Fibroblast of skin of abdomen (primary cell): ENCODE results near the gene SH3RF3.

Experiments
- DNase-seq: peaks from one replicate; pipeline ENCODE4 v3.0.0-alpha.2; 2013

Gene SH3RF3

DNA sequence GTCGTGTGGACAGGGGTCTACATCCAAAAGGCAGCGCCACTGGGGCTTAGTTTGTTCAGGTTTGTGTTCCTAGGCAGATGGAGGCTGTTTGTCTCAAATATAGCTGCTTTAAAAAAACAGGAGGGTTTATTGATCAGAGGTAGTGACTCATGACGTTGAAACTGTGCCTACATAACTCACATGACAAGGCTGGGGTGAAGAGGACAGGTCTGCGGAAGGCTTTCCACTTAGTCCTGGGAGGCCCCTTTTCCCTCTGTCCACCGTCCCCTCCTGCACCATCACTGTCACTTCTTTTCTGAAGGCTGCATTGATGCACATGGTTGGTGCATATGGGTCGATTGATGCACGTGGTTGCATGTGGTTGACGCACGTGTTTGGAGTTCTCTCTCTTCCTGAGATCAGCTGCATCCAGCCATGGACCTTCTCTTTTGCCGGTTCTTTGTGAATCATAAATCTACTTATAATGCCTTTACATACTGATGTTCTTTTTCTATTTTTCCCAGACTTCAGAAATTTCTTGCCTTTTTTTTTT is 10.9 kb downstream of the SH3RF3 start:
- DNase-seq: no peak

- no peak for DNase-seq
Measured at GRCh38 chr2:109141006-109141600, 12.1 kb downstream of the SH3RF3 start.

GRCh38 chr2:109141727-109142283 is 12.8 kb downstream of the SH3RF3 start:
- DNase-seq: no peak

DNA sequence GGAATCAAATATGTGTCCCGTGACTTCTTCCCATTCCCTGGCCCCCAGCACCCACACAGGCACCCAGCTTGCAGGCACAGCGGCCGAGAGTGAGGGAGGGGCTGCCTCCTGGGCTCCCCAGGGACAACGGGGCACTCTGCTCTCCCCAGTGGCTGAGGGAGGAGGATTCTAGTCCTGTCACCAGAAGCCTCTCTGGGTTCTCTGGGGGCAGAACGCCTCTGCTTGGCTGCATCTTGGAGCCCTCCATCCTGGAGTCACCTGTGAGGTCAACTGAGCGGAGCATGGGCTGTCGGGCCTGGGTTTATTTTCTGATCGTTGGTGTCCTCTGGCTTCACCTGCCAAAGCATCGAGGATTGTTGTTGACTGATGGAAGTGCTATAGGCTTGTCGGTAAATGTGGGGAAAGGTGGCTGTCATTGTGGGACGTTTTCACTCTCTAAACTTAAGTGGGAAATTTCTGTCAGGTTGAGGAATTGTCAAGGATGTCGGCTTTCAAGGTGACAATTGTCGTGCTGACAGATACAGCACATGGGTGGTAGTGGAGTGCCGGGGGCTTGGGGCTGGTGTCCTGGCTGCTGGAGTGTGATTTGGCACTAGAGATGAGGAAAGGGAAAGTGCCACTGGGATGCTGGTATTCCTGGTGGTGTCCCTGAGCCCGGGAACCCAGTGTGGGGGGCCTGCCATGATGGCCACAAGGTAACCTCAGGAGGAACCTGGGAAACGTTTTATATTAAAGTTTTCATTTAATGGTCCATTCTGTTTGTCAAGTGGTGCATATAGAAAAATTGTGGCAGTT is 13.6 kb downstream of the SH3RF3 start:
- DNase-seq: no peak

- DNase-seq: no peak
Measured at GRCh38 chr2:109143214-109144187, 14.5 kb downstream of the SH3RF3 start.

GRCh38 chr2:109144271-109144670 is 15.3 kb downstream of the SH3RF3 start:
- no peak for DNase-seq

GRCh38 chr2:109144721-109145120 is 15.7 kb downstream of the SH3RF3 start:
- no peak for DNase-seq

DNA sequence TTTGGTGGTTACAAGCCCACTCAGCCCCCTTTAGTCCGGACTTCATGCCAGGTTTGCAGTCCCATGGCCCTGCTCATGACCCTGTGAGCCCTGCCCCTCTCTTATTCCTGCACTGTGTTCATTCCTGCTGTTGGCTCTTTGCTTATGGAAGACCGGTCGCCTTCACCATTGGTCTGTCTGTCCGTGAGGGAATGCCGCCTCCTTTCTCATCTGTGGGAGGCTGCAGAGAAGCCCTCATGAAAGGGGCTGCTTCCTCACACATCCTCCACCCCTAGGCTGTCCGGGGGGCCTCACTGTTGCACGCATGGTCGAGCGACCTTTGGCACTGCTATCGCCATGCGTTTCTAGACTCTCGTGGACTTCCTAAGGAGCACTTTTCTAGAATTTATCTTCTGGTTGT is 16.3 kb downstream of the SH3RF3 start:
- DNase-seq: no peak

DNA sequence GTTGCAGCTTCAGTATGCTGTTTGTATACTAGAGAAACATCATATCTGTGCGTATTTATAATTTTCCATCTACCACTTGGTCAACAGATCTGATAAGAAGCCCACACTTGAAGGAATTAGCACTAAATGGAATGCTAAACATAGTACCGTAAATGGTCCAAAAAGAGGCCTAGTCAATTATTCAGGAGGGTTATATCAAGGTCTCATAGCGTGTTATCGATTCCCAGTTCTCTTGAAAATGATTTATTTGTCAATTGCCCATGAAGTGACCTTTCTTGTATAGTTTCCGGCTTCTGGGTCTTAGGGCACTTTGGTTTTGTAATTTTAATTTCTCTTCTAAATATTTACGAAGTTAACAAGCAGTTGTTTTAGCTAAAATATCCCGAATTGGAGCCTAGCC is 18.4 kb downstream of the SH3RF3 start:
- no peak for DNase-seq

DNA sequence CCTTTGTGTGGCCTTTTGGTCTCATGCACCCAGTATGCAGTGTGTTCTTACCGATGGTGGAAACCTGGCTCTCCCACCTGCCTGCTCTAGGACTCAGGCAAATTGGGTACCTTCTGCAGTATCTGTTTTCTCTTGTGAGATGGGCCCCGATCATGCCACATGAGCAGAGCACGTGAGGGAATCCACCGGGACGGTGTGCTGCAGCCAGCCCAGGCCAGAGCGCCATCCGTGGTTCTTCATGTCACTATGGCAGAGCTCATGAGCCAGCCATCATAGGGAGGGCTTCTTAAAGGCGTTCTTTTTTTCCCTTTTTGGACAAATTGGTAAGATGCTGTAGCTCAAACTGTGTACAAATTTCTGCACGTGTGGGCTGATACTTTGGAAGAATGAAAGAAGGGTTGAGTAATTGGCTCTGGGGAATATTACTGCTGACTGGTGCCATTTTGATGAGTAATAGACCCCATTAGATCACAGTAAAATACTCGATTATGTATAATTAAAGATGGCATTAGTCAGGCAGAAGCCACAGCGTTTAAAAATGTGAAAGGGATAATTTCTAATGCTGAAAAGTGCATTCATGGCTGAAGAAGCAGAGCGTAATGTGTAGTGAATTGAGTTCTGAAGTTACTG is 19.2 kb downstream of the SH3RF3 start:
- peak; percentile 61 for DNase-seq

GRCh38 chr2:109148991-109149645 is 20.1 kb downstream of the SH3RF3 start:
- DNase-seq: no peak

GRCh38 chr2:109150559-109150958 is 21.6 kb downstream of the SH3RF3 start:
- no peak for DNase-seq

DNA sequence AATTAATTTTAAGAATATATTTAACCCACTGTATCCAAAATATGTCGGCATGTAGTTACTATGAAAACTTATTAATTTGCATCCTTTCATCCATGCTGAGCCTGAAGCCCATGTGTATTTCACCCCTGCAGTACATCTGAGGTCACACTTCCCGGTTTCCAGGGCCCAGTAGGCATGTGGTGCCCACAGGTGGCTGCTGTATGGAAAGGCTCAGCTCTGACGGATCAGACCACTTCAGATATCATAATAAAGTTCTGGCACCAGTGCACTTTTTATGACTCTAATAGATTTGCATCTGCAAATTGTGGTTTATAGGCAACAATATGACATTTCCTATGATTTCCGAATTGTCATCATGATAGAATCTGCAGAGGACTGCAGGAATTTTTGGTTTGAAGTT is 22.5 kb downstream of the SH3RF3 start:
- DNase-seq: no peak

DNA sequence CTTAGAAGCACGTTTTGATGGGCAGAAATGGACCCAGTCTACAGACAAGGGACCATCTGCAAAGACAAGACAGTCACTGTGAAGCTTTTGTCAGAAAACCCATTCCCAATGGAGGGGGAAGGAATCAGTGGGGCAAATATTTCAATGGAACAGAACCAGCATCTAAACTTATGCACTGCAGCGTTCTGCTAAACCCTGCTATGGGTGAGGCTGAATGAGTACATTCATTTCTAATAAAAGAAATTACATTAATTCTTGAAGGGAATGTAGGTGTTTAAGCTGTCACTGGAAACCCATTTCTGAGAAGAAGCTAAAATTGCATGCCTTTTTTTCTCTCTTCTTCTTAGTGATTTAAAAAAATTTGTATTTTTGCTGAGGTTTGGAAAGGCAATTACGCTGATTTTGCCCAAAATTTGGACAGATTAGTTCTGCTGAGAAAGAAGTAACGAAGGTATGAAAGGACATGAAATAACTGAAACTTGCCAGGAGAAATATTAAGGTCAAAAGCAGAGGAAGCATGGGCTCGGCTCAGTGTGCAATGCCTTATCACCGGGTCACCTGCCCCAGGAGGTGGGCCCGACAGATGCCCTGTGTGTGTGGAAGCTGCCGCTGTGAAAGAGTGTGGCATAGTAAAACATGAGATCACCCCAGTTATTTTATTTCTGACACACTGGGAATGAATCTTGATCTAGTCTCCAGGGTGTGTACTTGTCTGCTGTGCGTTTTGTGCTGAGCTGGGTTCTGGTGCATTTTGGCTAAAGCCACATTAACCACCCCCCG is 24.2 kb downstream of the SH3RF3 start:
- DNase-seq: no peak

DNA sequence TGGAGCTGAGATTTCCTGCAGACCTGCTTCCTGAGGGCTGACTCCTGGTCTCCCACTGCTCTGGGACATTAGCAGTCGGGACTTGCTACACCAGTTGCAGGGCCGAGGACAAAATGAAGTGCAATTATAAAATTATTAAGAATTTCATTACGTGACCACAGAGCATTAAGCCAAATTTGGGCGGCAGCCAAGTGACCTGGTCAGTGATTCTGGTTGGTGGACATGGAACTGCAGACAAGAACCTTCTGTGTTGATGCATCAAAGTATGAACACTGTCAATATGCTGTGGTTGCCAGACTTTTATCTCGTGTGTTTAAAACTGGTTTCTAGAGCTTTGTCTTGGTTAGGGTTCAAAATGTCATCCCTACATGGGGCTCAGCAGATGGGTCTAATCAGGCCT is 24.8 kb downstream of the SH3RF3 start:
- no peak for DNase-seq

GRCh38 chr2:109154226-109154625 is 25.2 kb downstream of the SH3RF3 start:
- DNase-seq: no peak

- DNase-seq: no peak
Measured at GRCh38 chr2:109155553-109156451, 26.8 kb downstream of the SH3RF3 start.

DNA sequence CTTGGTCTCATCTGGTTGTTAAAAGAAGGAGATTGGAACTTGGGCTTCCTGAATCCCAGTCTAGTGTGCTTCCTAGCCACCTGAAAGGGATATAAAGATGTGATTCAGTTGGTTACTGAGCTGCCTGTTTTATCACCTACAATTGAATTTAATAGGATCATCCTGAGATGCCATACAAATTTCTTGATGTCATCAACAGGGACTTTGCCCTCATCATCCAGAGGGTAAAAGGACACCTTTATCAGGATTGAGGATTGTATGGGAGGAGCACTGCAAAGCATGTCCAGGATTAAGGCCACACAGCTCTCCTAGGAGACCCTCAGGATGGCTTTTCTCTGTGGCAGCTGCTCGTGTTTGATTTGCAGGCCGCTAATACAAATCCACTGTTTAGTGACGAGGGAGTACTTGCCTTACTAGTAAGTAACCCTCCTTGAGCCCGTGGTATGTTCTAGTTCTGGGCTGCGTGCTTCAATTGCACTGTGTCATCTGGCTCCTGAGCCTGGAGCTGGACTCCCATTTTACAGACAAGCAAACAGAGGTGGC is 28.6 kb downstream of the SH3RF3 start:
- no peak for DNase-seq

- DNase-seq: no peak
Measured at GRCh38 chr2:109158237-109158636, 29.2 kb downstream of the SH3RF3 start.
